HCT116 (cell line): ENCODE measurements around the gene PDE7B. TPM values are rescaled to one million over a fixed set of nuclear protein-coding genes. Genes with fewer than 3 reads are reported as not detected.

ENCODE experiments used
- ATAC-seq: fragments of 200-7000 bp; cut with Tn5 transposase; 2 replicates; pipeline ENCODE4 v1.9.1; 2020; ENCODE audit warnings: mild to moderate bottlenecking, moderate library complexity
- BruUV-seq: library from RNA; stranded (reverse); fragments of 400-500 nt; replicated peaks from 2 replicates; lab custom pipeline; 2021; lab: Mats Ljungman, UMichigan
- CTCF ChIA-PET: fragments of 300-600 bp; sonication (Branson Sonifier 250); formaldehyde crosslinking; loops from one replicate; lab custom pipeline; 2021; ENCODE audit warnings: antibody characterized with exemption; lab: Charles Lee
- POLR2A ChIA-PET: fragments of 300-600, 350-600 bp; sonication (Branson Sonifier 250); formaldehyde crosslinking; loops from one replicate; lab custom pipeline; 2021; ENCODE audit warnings: antibody characterized with exemption; lab: Charles Lee
- RAD21 ChIA-PET, 2 experiments: fragments of 300-600 bp; sonication (Branson Sonifier 250); formaldehyde crosslinking; loops; one replicate each; lab custom pipeline; 2023; ENCODE audit warnings: low total read pairs in 2 of 2; ENCODE audit not compliant: uncharacterized antibody in 2 of 2, unreplicated experiment in 2 of 2, low non-redundant PET in 1 of 2; lab: Charles Lee
- DNase-seq: peaks from one replicate; pipeline ENCODE4 v3.0.0-alpha.2; 2010; ENCODE audit warnings: low read depth, low spot score
- H2AFZ ChIP-seq: fragments of 200-600 bp; shearing (Covaris generic), sonication (generic); 2 replicates; pipeline ENCODE4 v1.6.1; 2017; ENCODE audit warnings: low read depth, mixed run types, mixed read lengths, antibody characterized with exemption, low read length; ENCODE audit not compliant: poor library complexity, severe bottlenecking
- H3K27ac ChIP-seq: 2 replicates; pipeline ENCODE4 v1.5.1; 2012; ENCODE audit warnings: low read depth, low read length
- H3K27me3 ChIP-seq: fragments of 200-600 bp; sonication (generic); 2 replicates; pipeline ENCODE4 v1.6.1; 2016; ENCODE audit warnings: mixed run types, low read length, mixed read lengths; ENCODE audit not compliant: insufficient read depth
- H3K36me3 ChIP-seq, 2 experiments: fragments of 200-500 bp in 1 of 2; fragments of 200-600 bp in 1 of 2; sonication (Bioruptor generic) in 1 of 2; sonication (generic) in 1 of 2; 2 replicates each; pipeline versions ENCODE4 v1.5.1 to v1.6.1; 2014 to 2016; ENCODE audit warnings: low read length in 2 of 2, inconsistent platforms in 1 of 2, mixed read lengths in 1 of 2, mixed run types in 1 of 2; ENCODE audit not compliant: insufficient read depth in 2 of 2, control insufficient read depth in 1 of 2
- H3K4me1 ChIP-seq, 2 experiments: fragments of 200-600 bp in 1 of 2; sonication (generic) in 1 of 2; 2 replicates each; pipeline versions ENCODE4 v1.5.1 to v1.6.1; 2012 to 2017; ENCODE audit warnings: low read length in 2 of 2, inconsistent platforms in 1 of 2, mild to moderate bottlenecking in 1 of 2, mixed read lengths in 1 of 2, mixed run types in 1 of 2, moderate library complexity in 1 of 2; ENCODE audit not compliant: insufficient read depth in 2 of 2, control insufficient read depth in 1 of 2
- H3K4me2 ChIP-seq: fragments of 200-600 bp; sonication (generic); 2 replicates; pipeline ENCODE4 v1.6.1; 2017; ENCODE audit warnings: mixed run types, low read length, mixed read lengths
- H3K4me3 ChIP-seq, 2 experiments: fragments of 200-600 bp in 1 of 2; sonication (generic) in 1 of 2; replicated peaks in 1 of 2; 2 replicates each; pipeline ENCODE4 v1.5.1; 2011 to 2016; ENCODE audit warnings: low read length in 2 of 2, control low read depth in 1 of 2, low read depth in 1 of 2, mild to moderate bottlenecking in 1 of 2, mixed read lengths in 1 of 2, mixed run types in 1 of 2
- H3K79me2 ChIP-seq: fragments of 200-600 bp; sonication (generic); 2 replicates; pipeline ENCODE4 v1.6.1; 2017; ENCODE audit warnings: mild to moderate bottlenecking, mixed run types, low read length, moderate library complexity, mixed read lengths; ENCODE audit not compliant: insufficient read depth
- H3K9ac ChIP-seq: fragments of 200-600 bp; sonication (generic); 2 replicates; pipeline ENCODE4 v1.6.1; 2016; ENCODE audit warnings: low read length, mixed read lengths
- H3K9me2 ChIP-seq: fragments of 200-600 bp; sonication (generic), shearing (Covaris generic); 2 replicates; pipeline ENCODE4 v1.6.1; 2017; ENCODE audit warnings: mixed run types, mild to moderate bottlenecking, moderate library complexity; ENCODE audit not compliant: insufficient read depth
- H3K9me3 ChIP-seq, 2 experiments: fragments of 200-500 bp in 1 of 2; fragments of 200-600 bp in 1 of 2; sonication (Bioruptor generic) in 1 of 2; sonication (generic) in 1 of 2; 2 replicates each; pipeline ENCODE4 v1.6.1; 2014 to 2017; ENCODE audit warnings: low read length in 2 of 2, mixed read lengths in 2 of 2, inconsistent platforms in 1 of 2, low read depth in 1 of 2, mild to moderate bottlenecking in 1 of 2, mixed run types in 1 of 2, moderate library complexity in 1 of 2; ENCODE audit not compliant: control insufficient read depth in 1 of 2, insufficient read depth in 1 of 2
- H4K20me1 ChIP-seq: fragments of 200-600 bp; sonication (generic), shearing (Covaris generic); 2 replicates; pipeline ENCODE4 v1.6.1; 2017; ENCODE audit warnings: mixed run types, mild to moderate bottlenecking, moderate library complexity; ENCODE audit not compliant: insufficient read depth
- ATF3 ChIP-seq: IDR thresholded peaks from 2 replicates; pipeline ENCODE4 v1.6.1; 2012
- CEBPB ChIP-seq: IDR thresholded peaks from 2 replicates; pipeline ENCODE4 v1.6.1; 2012; ENCODE audit warnings: low read depth
- EGR1 ChIP-seq: IDR thresholded peaks from 2 replicates; pipeline ENCODE4 v1.6.1; 2012; ENCODE audit warnings: low read depth
- ELF1 ChIP-seq: IDR thresholded peaks from 2 replicates; pipeline ENCODE4 v1.6.1; 2012; ENCODE audit warnings: low read depth, borderline replicate concordance
- EZH2 ChIP-seq: fragments of 200-600 bp; sonication (generic); IDR thresholded peaks from 2 replicates; pipeline ENCODE4 v1.6.1; 2017; ENCODE audit warnings: antibody characterized with exemption, mixed run types
- FOSL1 ChIP-seq: IDR thresholded peaks from 2 replicates; pipeline ENCODE4 v1.6.1; 2012; ENCODE audit warnings: low read depth
- MAX ChIP-seq: IDR thresholded peaks from 2 replicates; pipeline ENCODE4 v1.6.1; 2012
- POLR2AphosphoS5 ChIP-seq: IDR thresholded peaks from 2 replicates; pipeline ENCODE4 v1.6.1; 2011; ENCODE audit warnings: mild to moderate bottlenecking, low read depth, low read length, moderate library complexity
- RAD21 ChIP-seq: IDR thresholded peaks from 2 replicates; pipeline ENCODE4 v1.6.1; 2012; ENCODE audit warnings: low read depth, mild to moderate bottlenecking
- REST ChIP-seq: IDR thresholded peaks from 2 replicates; pipeline ENCODE4 v1.6.1; 2012; ENCODE audit warnings: low read depth
- SIN3A ChIP-seq: IDR thresholded peaks from 2 replicates; pipeline ENCODE4 v1.6.1; 2012; ENCODE audit warnings: low read depth
- SP1 ChIP-seq: IDR thresholded peaks from 2 replicates; pipeline ENCODE4 v1.6.1; 2012; ENCODE audit warnings: low read depth
- SRF ChIP-seq: IDR thresholded peaks from 2 replicates; pipeline ENCODE4 v1.6.1; 2012; ENCODE audit warnings: low read depth
- TCF7L2 ChIP-seq: IDR thresholded peaks from 2 replicates; pipeline ENCODE4 v1.7.0; 2011; ENCODE audit warnings: borderline replicate concordance, inconsistent platforms; ENCODE audit not compliant: insufficient read depth, insufficient read length; ENCODE audit errors: extremely low read depth
- YY1 ChIP-seq: IDR thresholded peaks from 2 replicates; pipeline ENCODE4 v1.6.1; 2011; ENCODE audit warnings: low read length, low read depth, moderate library complexity, mild to moderate bottlenecking; ENCODE audit not compliant: insufficient replicate concordance; ENCODE audit errors: extremely low read depth
- ZFX ChIP-seq: fragments of 450-650 bp; IDR thresholded peaks from 2 replicates; pipeline ENCODE4 v1.6.1; 2017
- ZNF274 ChIP-seq: fragments of 200-500 bp; sonication (Bioruptor generic); IDR thresholded peaks from 2 replicates; pipeline ENCODE4 v1.6.1; 2014; ENCODE audit warnings: mild to moderate bottlenecking, low read depth, low read length, inconsistent platforms
- intact Hi-C: fragments of 100-400 bp; cut with micrococcal nuclease; formaldehyde crosslinking; loops from 2 replicates; pipeline ENCODE4 v1.10.0; 2022
- total RNA-seq: library from RNA; stranded (reverse); gene quantifications from one replicate; pipeline ENCODE4 v1.2.1, GENCODE V29; 2021; ENCODE audit not compliant: unreplicated experiment

Gene PDE7B
- total RNA-seq, 1 experiment from 2014 or later, result 0.61 TPM

- no peaks in the 10 kb centered on the region for H4K20me1 ChIP-seq
- H3K79me2 ChIP-seq, result no peaks in the 10 kb centered on the region
- POLR2A ChIA-PET, result no interaction called here
- TF ChIP-seq FOSL1 (no peak), SIN3A (no peak), ZNF274 (no peak), SP1 (no peak), REST (no peak), ELF1 (no peak), YY1 (no peak), EZH2 (no peak), MAX (no peak), SRF (no peak), EGR1 (no peak), TCF7L2 (no peak), CEBPB (no peak), POLR2AphosphoS5 (no peak), ZFX (no peak), ATF3 (no peak), RAD21 (no peak)
- H3K4me2 ChIP-seq, result no peak overlapping the region
- H3K9me3 ChIP-seq, result no peaks in the 10 kb centered on the region
- no peak overlapping the region for H3K9ac ChIP-seq
- H2AFZ ChIP-seq, result no peak overlapping the region
- H3K36me3 ChIP-seq, result no peaks in the 10 kb centered on the region
- H3K9me2 ChIP-seq, result no peaks in the 10 kb centered on the region
- H3K4me3 ChIP-seq, result no peak overlapping the region
- H3K27ac ChIP-seq, result no peak overlapping the region
- H3K4me1 ChIP-seq, result peaks cover 0 to 5% of the 10 kb centered on the region in 2 experiments; a peak in 1 of 4 replicates
- no TSS peak for BruUV-seq
- intact Hi-C loops, result no loop called here
- DNase-seq (no peak), ATAC-seq (no peak)
- RAD21 ChIA-PET, result no interaction called here
- no peaks in the 10 kb centered on the region for H3K27me3 ChIP-seq
- CTCF ChIA-PET, result no interaction called here
Measured at GRCh38 chr6:136015531-136015930, 164.0 kb downstream of the PDE7B start.
